GM13977 (cell line): ENCODE measurements around the gene CEACAM4.

Experiments used
- DNase-seq: peaks from one replicate; pipeline ENCODE4 v3.0.0; 2012; ENCODE audit warnings: low spot score
- in situ Hi-C: fragments of 300-500 bp; cut with MboI; formaldehyde crosslinking; loops from one replicate; pipeline ENCODE4 v1.12.0; 2022; ENCODE audit warnings: low sequenced_read_pairs, low pct_unique_long_range_greater_than_20kb, mixed read lengths, inconsistent platforms; ENCODE audit not compliant: unreplicated experiment
- TF ChIP-seq, protein P1 (sequence below): IDR thresholded peaks from 2 replicates; pipeline ENCODE4 v1.5.1; 2012; ENCODE audit warnings: mild to moderate bottlenecking, control low read depth; ENCODE audit not compliant: insufficient read depth; ENCODE audit errors: extremely low read depth, missing control alignments

The CEACAM4 gene

DNA sequence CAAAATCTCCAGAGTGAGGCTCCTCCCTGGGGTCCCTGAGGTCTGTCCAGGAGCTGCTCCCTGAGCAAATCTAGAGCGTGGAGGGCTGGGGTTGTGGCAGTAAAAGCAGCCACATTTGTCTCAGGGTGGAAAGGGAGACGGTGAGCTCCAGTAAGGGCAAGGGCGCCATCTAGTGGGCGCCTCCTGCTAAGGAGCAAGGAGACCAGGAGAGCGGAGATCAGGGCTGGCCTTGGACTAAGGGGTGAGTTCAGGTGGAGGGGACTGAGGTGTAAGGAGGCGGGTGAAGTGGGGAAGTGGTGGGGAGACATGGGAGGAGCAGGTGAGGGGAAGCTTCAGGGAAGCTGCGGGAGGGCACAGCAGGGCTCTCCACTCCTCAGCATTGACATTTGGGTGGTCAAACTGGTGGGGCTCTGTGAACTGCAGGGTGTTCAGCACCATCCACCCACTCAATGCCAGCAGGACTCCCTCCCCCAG lies 56.2 kb downstream of the CEACAM4 start:
- in situ Hi-C loops, result loop anchor here (10.0 kb wide), 1 partner anchor 126 kb away; the partner anchor contains the start of gene ERICH4
- TF ChIP-seq, protein P1, sequence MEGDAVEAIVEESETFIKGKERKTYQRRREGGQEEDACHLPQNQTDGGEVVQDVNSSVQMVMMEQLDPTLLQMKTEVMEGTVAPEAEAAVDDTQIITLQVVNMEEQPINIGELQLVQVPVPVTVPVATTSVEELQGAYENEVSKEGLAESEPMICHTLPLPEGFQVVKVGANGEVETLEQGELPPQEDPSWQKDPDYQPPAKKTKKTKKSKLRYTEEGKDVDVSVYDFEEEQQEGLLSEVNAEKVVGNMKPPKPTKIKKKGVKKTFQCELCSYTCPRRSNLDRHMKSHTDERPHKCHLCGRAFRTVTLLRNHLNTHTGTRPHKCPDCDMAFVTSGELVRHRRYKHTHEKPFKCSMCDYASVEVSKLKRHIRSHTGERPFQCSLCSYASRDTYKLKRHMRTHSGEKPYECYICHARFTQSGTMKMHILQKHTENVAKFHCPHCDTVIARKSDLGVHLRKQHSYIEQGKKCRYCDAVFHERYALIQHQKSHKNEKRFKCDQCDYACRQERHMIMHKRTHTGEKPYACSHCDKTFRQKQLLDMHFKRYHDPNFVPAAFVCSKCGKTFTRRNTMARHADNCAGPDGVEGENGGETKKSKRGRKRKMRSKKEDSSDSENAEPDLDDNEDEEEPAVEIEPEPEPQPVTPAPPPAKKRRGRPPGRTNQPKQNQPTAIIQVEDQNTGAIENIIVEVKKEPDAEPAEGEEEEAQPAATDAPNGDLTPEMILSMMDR, result peak; percentile 97
- DNase-seq, result peak; percentile 78

DNA sequence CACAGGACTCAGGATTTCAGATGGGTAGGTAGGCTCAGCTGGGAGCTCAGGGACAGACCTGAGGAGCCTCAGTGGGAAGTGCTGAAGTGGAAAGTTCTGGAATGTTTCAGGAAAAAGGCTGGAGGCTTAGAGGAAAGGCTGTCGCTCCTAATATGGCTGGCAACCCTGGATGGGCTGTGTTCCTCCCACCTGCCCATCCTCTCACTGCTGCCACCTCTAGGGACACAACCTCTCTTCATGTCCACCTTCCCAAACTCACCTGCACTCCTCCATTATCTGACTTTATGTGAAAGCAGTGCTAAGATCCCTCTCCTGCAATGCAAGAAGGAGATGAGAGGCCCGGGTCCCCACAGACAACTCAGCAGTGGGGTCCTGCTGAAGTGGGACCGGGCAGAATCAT lies 56.7 kb downstream of the CEACAM4 start:
- no peak for DNase-seq
- TF ChIP-seq, protein P1, result peak; percentile 7
- in situ Hi-C loops, result loop anchor here (10.0 kb wide), 1 partner anchor 125 kb away; the partner anchor contains the start of gene ERICH4

DNA sequence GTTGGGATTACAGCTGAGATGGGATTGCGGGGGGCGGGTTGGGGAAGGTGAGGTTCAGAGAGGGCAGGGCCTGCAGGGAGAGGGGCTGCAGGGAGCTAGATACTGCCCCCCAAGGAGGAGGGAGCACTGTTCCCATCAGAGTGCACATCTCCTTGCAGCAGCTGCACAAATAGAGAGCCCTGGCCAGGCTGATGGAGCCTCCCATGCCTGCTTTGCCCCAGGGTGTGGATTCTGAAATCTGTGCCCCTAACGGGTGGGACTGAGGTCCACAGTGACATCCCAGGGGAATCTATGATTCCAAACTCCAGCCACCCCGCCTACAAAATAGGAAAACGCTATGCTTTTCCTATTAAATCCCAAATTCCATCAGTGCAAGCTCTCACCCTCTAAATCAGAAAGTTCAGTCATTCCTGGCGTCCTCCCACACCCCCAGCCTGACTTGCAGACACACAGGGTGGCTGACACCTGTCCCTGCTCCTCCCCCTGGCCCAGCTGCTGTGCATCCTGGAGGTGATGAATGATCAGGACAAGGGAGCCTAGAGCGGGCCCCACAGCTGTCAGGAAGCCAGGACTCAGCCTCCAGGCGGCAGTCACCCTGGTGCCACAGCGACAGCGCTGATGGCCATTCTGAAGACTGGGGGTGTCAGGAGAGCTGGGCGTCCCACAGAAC lies 57.3 kb downstream of the CEACAM4 start:
- in situ Hi-C loops, result loop anchor here (10.0 kb wide), 1 partner anchor 125 kb away; the partner anchor contains the start of gene ERICH4
- TF ChIP-seq, protein P1, result no peak
- DNase-seq, result no peak
